Diencephalon (tissue), 1 donor: ENCODE measurements around the gene PEX7. TPM values are rescaled to one million over a fixed set of nuclear protein-coding genes. Genes with fewer than 3 reads are reported as not detected.

Experiments
- small RNA-seq: library from RNA; depleted of rRNA; stranded (forward); fragments of <200 nt; gene quantifications from one replicate; pipeline ENCODE3, GENCODE V24; 2014
- total RNA-seq: library from RNA; depleted of rRNA; stranded (reverse); fragments of >200 nt; gene quantifications from one replicate; pipeline ENCODE4 v1.2.3, GENCODE V29; 2014

Gene PEX7, protein sequence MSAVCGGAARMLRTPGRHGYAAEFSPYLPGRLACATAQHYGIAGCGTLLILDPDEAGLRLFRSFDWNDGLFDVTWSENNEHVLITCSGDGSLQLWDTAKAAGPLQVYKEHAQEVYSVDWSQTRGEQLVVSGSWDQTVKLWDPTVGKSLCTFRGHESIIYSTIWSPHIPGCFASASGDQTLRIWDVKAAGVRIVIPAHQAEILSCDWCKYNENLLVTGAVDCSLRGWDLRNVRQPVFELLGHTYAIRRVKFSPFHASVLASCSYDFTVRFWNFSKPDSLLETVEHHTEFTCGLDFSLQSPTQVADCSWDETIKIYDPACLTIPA
- total RNA-seq = 6.7 TPM

DNA sequence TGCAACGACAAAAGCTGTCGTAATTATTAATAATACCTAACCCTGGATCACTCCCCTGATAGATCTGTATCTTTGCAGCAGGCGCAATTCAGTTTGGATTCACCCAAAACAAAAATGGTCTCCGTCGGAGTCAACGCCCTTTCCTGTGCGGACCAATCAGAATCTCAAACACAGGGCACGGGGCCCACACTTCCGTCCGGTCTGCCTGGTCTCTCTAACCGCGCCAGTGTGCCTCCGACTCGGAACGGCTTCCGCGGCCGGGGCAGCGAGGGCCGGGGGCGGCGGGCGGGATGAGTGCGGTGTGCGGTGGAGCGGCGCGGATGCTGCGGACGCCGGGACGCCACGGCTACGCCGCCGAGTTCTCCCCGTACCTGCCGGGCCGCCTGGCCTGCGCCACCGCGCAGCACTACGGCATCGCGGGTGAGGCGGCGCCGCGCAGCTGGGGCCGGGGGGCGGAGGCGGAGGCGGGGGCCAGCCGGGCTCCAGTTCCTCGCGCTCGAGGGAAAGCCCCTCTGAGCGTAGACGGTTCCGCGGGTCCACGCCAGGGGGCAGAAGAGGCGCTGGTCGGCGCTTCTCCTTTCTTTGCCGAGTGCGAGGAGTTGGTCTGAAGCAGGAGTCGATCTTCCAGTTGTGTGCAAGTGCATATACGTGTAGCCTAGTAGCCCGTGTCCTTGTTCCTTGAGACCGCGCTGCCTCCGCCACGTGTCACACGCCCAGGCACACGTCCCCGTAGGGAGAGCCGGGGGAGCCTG lies at the start of gene PEX7:
Gene PEX7, plus strand, starts transcription at position 217 of the 752 bp plus-strand sequence. Its CDS starts 74 bp downstream, at position 291.

DNA sequence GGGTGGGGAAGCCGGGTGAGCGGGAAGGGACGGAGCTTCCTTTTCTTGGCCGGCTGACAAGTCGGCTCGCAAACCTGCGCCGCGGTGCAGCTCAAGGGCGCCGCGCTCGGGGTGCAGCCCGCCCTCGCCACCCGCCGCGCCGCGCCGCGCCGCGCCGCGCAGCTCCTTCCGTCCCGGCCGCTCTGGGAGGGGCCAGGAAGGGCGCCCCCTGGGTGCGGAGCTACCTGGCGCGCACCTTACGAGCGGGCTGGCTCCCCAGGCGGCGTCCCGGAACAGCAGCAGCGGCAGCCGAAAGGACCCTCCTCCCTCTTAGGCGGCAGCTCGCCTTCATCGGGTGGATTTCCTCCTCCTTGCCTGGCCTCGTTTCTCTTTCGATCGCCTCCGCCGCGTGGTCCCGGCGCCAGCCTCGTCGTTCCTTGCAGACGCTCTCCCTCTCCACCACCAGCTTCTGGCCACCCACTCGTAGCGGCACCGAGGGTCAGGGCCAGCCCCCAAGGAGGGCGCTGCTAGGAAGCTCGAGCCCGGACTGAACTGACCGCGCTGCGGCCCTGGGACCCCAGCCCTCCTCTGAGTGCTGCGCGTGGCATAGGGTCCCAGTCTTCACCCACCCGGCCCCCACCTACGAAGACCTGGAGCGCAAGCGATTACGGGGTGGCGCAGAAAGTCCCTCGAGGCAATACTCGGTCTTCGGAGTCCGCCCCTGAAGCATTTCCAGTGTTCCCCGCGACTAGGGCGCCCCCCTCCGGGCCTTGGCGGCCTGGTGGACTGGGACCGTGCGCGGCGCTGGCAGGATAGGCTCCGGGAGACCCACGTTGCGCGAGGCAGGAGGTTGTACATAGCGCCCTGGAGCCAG lies 29.8 kb upstream of the PEX7 start, which contains the start of gene MAP3K5:
Gene MAP3K5, minus strand, starts transcription at position 68 of the 853 bp plus-strand sequence. CDS start 320 bp downstream, outside the sequence.

DNA sequence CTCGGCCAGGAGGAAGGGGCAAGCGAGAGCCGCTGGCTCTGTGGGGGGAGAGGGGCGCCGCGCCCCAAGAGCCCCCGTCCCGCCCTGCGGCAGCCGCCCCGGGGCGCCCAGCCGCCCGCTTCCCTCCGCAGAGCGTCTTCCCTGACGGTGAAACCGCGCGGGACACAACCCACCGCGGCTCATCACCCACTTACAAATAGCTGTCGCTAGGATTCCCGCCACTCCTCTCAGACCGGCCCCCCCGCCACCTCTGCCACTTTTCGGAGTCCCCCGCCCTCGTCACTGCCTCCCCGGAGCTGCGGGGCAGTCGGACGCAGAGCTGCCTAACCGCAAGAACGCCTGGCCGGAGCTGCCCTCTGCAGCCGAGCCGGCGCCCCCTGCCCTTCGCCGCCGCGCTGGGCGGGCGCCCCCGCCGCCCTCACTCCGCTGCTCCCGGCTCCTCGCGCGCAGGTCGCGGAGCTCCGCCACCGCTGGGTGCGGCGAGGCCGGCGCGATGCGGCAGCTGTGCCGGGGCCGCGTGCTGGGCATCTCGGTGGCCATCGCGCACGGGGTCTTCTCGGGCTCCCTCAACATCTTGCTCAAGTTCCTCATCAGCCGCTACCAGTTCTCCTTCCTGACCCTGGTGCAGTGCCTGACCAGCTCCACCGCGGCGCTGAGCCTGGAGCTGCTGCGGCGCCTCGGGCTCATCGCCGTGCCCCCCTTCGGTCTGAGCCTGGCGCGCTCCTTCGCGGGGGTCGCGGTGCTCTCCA lies 99.7 kb downstream of the PEX7 start, which contains the start of gene SLC35D3:
Gene SLC35D3, plus strand, starts transcription at position 366 of the 749 bp plus-strand sequence. Its CDS starts 128 bp downstream, at position 494.

Small RNAs within 50 kb of the gene (small RNA-seq; reads per million reads assigned to genes)
- gene RF00019 (not detected), gene RF00443 (not detected)

Other genes starting within 250 kb of the PEX7 start
- 16.1 TPM for gene MAP3K5, start 30.1 kb upstream of the PEX7 start, total RNA-seq
- gene SLC35D3, start 99.7 kb downstream of the PEX7 start, total RNA-seq = 1.4 TPM
- 1.4 TPM for gene IL20RA, start 222.4 kb downstream of the PEX7 start, total RNA-seq